ENCODE data around the gene CDK3.
"Not testable (repeated sequence)": the region's sequence is repeated elsewhere in the genome, so short reads cannot be mapped to it uniquely, and the experiment has no call there.

CDK3 gene

DNA sequence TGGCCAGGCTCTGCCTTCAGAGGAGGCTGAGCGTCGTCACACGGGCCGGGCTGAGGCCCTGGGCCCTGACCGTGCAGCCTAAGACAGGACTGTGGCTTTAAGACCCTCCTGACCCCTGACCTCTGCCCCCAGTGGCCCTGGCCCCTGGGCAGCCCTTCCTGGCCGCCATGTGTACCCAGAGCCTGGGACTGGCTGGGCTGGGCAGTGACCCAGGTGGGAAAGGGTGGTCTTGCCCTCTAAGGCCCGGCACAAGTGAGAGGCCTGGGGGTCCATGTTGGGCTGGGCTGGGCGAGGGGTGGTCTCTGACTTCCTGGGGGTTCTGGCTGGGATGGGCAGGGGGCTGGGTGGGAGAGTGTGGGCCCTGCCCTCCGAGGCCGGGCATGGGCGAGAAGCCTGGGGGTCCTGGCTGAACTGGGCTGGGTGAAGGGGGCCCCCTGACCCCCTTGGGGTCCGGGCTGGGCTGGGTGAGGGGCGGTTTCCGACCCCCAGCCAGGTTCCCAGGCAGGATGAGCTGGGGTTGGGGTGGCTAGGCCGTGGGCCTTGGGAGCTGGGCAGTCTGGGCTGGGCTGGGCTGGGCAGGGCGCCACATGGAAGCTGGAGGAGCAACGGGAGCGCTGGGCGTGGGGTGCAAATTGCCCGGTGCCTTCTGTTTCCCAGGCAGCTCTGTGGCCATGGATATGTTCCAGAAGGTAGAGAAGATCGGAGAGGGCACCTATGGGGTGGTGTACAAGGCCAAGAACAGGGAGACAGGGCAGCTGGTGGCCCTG lies at the start of gene CDK3:
Gene CDK3, plus strand, starts transcription at position 101 of the 767 bp plus-strand sequence. Its CDS starts 571 bp downstream, at position 672.
- no peak for DNase-seq

GRCh38 chr17:75950855-75951554 lies 49.6 kb upstream of the CDK3 start:
- peak; percentile 35 for DNase-seq

- DNase-seq, result no peak
Observed at GRCh38 chr17:75959051-75959838, 41.4 kb upstream of the CDK3 start.

- no peak for DNase-seq
Observed at GRCh38 chr17:75959839-75960511, 40.7 kb upstream of the CDK3 start.

DNA sequence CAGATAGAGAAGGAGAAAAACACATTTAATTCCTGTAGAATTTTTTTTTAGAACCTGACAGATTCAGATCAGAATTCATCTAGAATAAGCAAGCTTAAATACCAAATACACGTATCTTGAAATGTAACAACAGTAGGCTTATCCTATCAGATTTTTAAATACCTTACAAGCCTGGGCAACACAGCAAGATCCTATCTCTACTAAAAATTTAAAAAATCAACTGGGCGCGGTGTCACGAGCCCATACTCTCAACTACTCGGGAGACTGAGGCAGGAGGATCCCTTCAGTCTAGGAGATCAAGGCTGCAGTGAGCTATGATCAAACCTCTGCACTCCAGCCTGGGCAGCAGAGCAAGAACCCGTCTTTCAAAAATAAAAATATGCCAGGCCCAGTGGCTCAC lies 35.2 kb upstream of the CDK3 start:
- DNase-seq, result no peak

- DNase-seq, result not testable (repeated sequence)
Observed at GRCh38 chr17:75969044-75969443, 31.6 kb upstream of the CDK3 start.

- DNase-seq, result no peak
Observed at GRCh38 chr17:75970011-75970523, 30.6 kb upstream of the CDK3 start.

GRCh38 chr17:75970626-75971025 lies 30.0 kb upstream of the CDK3 start:
- no peak for DNase-seq

GRCh38 chr17:75975187-75975586 lies 25.5 kb upstream of the CDK3 start:
- DNase-seq, result not testable (repeated sequence)

DNA sequence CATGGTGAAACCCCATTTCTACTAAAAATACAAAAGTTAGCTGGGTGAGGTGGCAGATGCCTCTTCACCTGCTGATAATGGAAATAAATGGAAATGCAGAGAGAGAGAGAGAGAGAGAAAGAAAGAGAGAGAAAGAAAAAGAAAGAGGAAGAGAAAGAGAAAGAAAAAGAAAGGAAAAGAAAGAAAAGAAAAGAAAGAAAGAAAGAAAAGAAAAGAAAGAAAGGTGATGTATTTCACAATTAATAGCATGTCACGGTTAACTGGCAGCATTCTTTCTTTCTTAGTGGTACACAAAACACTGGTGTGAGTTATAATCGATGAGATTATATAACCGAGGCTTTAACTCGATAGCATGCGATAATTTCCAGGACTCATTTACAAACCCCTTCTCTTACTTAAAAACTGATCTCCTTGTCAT lies 24.9 kb upstream of the CDK3 start:
- no peak for DNase-seq

- DNase-seq, result no peak
Observed at GRCh38 chr17:75976175-75976848, 24.3 kb upstream of the CDK3 start.

- peak; percentile 94 for DNase-seq
Observed at GRCh38 chr17:75978938-75979704, 21.5 kb upstream of the CDK3 start, which contains the start of the genes ACOX1 and TEN1. Gene ACOX1 (minus strand): TSS chr17:75979166. CDS start chr17:75979073, 93 bp downstream. Gene TEN1 (plus strand): TSS chr17:75979240. CDS start chr17:75986193, 6,953 bp downstream.

- no peak for DNase-seq
Observed at GRCh38 chr17:75979705-75980187, 20.9 kb upstream of the CDK3 start.

GRCh38 chr17:75980188-75981018 lies 20.3 kb upstream of the CDK3 start:
- no peak for DNase-seq

DNA sequence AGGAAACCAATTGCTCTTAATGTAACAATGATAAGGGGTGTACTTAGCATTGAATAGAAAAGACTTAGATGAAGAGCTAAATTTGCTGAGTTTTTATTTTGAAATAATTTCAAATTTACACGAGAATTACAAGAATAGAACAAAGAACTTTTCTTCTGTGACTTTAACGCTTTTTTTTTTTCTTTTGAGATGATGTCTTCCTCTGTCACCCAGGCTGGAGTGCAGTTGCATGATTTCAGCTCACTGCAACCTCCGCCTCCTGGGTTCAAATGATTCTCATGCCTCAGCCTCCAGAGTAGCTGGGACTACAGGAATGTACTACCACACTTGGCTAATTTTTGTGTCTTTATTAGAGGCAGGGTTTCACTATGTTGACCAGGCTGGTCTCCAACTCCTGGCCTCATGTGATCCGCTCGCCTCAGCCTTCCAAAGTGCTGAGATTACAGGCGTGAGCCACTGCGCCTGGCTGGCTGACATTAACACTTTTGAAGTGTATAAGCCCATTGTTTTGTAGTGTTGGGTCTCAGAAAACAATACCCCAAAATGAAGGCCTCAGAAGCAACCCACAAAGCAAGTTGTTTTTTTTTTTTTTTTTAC lies 19.5 kb upstream of the CDK3 start:
- no peak for DNase-seq

GRCh38 chr17:75983501-75984181 lies 17.0 kb upstream of the CDK3 start:
- DNase-seq, result peak; percentile 73

- DNase-seq, result no peak
Observed at GRCh38 chr17:75985986-75986385, 14.7 kb upstream of the CDK3 start.

GRCh38 chr17:75987041-75987440 lies 13.6 kb upstream of the CDK3 start:
- no peak for DNase-seq

- no peak for DNase-seq
Observed at GRCh38 chr17:75991396-75991795, 9.3 kb upstream of the CDK3 start.
